LNCAP (cell line): ENCODE measurements around the gene GID8.

ENCODE experiments used
- TF ChIP-seq, protein P1 (sequence below): fragments of 450-650 bp; IDR thresholded peaks from 2 replicates; pipeline ENCODE4 v1.5.1; 2017; ENCODE audit warnings: mild to moderate bottlenecking

GID8 gene

DNA sequence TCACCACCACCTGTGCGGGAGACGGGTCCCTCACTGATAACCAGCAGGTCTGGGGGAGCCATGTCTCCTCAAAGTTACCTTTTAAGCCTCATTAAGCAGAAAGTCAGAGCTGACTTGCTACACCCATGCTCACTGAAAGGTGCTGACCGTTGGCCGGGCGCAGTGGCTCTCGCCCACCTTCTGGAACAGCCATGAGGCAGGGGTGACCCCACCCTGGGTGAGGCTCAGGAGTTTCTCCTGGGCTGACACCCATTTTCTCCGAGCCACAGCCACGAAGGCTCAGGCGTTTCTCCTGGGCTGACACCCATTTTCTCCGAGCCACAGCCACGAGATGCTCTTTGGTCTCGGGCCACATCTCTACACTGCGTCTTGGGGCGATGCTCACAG is 58.6 kb downstream of the GID8 start:
- TF ChIP-seq, protein P1, sequence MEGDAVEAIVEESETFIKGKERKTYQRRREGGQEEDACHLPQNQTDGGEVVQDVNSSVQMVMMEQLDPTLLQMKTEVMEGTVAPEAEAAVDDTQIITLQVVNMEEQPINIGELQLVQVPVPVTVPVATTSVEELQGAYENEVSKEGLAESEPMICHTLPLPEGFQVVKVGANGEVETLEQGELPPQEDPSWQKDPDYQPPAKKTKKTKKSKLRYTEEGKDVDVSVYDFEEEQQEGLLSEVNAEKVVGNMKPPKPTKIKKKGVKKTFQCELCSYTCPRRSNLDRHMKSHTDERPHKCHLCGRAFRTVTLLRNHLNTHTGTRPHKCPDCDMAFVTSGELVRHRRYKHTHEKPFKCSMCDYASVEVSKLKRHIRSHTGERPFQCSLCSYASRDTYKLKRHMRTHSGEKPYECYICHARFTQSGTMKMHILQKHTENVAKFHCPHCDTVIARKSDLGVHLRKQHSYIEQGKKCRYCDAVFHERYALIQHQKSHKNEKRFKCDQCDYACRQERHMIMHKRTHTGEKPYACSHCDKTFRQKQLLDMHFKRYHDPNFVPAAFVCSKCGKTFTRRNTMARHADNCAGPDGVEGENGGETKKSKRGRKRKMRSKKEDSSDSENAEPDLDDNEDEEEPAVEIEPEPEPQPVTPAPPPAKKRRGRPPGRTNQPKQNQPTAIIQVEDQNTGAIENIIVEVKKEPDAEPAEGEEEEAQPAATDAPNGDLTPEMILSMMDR: no peak

DNA sequence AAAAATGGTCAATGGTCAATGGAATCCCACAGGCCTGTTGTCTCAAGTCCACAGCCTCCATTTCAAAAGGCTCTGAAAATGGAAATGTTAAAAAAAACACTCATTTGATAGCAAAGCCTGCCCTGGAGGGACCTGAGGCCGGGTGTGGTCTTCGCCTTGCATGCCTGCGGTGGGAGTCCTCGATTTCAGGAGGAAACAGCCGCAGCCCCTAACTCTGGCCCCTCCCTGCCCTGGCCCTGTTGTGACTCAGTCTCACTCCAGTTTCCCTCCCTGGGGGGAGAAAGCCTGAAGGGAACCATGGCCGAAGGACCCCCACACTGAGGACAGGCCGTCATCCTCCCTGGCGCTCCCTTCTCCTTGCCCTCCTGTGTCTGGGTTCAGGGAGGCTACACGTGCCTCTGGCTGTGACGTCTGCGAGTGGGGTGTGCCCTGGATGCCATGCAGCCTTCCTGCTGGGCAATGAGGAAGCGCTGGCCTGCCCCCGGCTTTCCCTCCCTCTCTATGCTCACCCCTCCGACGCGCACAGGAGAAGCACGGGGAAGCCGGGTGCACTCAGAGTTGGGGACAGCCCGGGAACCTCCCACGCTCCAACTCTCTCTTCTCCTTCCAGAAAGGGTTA is 59.6 kb downstream of the GID8 start:
- TF ChIP-seq, protein P1: no peak
